Adipocyte (in vitro differentiated cells): Measurements from ENCODE around the gene EFNA5.
"Not testable (repeated sequence)": the region's sequence is repeated elsewhere in the genome, so short reads cannot be mapped to it uniquely, and the experiment has no call there.

Experiments used
- DNase-seq: peaks from one replicate; pipeline ENCODE4 v3.0.0-alpha.2; 2015; ENCODE audit warnings: low read depth
- H3K27me3 ChIP-seq: replicated peaks from 2 replicates; pipeline ENCODE4 v1.7.0; 2013; ENCODE audit warnings: mild to moderate bottlenecking, low read length, moderate library complexity; ENCODE audit not compliant: control insufficient read depth, insufficient read depth
- H3K36me3 ChIP-seq: 2 replicates; pipeline ENCODE4 v1.7.0; 2013; ENCODE audit warnings: low read length, mild to moderate bottlenecking, moderate library complexity; ENCODE audit not compliant: control insufficient read depth, insufficient read depth, severe bottlenecking
- H3K4me1 ChIP-seq: 2 replicates; pipeline ENCODE4 v1.7.0; 2013; ENCODE audit warnings: mild to moderate bottlenecking, low read length, moderate library complexity; ENCODE audit not compliant: control insufficient read depth, insufficient read depth
- H3K4me3 ChIP-seq: 2 replicates; pipeline ENCODE4 v1.7.0; 2013; ENCODE audit warnings: mild to moderate bottlenecking, low read length, moderate library complexity
- H3K9ac ChIP-seq: 2 replicates; pipeline ENCODE4 v1.7.0; 2013; ENCODE audit warnings: mild to moderate bottlenecking, low read length, moderate library complexity
- H3K9me3 ChIP-seq: 2 replicates; pipeline ENCODE4 v1.7.0; 2013; ENCODE audit warnings: mild to moderate bottlenecking, low read length, moderate library complexity; ENCODE audit not compliant: control insufficient read depth

The EFNA5 gene

GRCh38 chr5:107499237-107499636 lies 171.5 kb downstream of the EFNA5 start:
- H3K36me3 ChIP-seq: no peaks in the 10 kb centered on the region
- H3K9me3 ChIP-seq: no peaks in the 10 kb centered on the region
- H3K27me3 ChIP-seq: no peaks in the 10 kb centered on the region
- no peak overlapping the region for H3K4me3 ChIP-seq
- DNase-seq: no peak
- H3K9ac ChIP-seq: no peak overlapping the region
- H3K4me1 ChIP-seq: no peaks in the 10 kb centered on the region

- Histone ChIP-seq H3K4me1 (no peaks in the 10 kb centered on the region), H3K36me3 (no peaks in the 10 kb centered on the region), H3K9me3 (no peaks in the 10 kb centered on the region), H3K9ac (no peak overlapping the region), H3K27me3 (no peaks in the 10 kb centered on the region), H3K4me3 (no peak overlapping the region)
- no peak for DNase-seq
Observed at GRCh38 chr5:107496466-107496865, 174.3 kb downstream of the EFNA5 start.

- not testable (repeated sequence) for H3K4me1 ChIP-seq, H3K4me3 ChIP-seq, H3K27me3 ChIP-seq, H3K9me3 ChIP-seq, DNase-seq, H3K9ac ChIP-seq, H3K36me3 ChIP-seq
Observed at GRCh38 chr5:107494129-107494528, 176.6 kb downstream of the EFNA5 start.

DNA sequence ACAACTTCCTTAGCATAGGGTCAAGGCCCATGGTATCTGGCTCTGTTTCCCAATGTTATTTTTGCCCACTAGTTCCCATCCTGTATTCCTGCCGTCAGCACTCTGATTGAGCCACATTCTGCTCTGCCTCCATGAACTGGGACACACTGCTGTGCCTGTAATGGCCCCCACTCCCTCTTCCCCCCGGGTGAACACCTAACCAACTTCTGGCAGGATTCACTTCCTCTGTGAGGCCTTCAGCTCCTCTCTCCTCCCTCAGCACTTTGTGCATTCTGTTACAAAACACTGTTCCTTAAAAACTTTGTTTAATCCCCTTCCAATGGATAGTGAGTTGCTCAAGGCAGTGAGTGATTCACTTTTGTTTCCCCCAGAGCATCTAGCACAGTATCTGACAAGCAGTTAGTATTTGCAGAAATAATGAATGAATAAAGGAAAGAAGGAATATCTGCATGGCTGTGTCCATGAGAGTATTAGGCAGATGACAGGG lies 183.6 kb downstream of the EFNA5 start:
- no peaks in the 10 kb centered on the region for H3K36me3 ChIP-seq
- H3K27me3 ChIP-seq: no peaks in the 10 kb centered on the region
- no peak overlapping the region for H3K9ac ChIP-seq
- no peaks in the 10 kb centered on the region for H3K9me3 ChIP-seq
- peak; percentile 60 for DNase-seq
- no peak overlapping the region for H3K4me3 ChIP-seq
- H3K4me1 ChIP-seq: peaks cover 34% of the 10 kb centered on the region

GRCh38 chr5:107486489-107486888 lies 184.2 kb downstream of the EFNA5 start:
- Histone ChIP-seq H3K4me1 (peaks cover 34% of the 10 kb centered on the region), H3K9ac (no peak overlapping the region), H3K4me3 (no peak overlapping the region), H3K36me3 (no peaks in the 10 kb centered on the region), H3K27me3 (no peaks in the 10 kb centered on the region), H3K9me3 (no peaks in the 10 kb centered on the region)
- DNase-seq: no peak

DNA sequence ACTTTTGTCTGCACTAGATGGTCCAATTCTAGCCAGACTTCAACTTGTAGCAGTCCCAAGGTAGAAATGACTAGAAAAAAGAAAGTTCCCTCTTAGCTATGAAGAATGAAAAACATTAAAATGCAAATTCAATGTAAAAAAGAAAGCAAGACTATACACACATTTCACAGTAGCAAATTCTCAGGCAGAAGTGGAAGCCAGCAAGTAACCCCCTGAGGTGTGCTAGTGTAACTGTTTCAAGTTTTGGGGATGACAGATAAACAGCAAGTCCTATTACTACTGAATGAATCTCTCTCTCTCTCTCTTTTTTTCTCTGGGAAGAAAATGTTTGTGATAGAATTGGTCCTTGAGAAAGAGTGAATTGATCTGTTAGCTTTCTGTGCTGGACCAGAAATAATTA lies 185.6 kb downstream of the EFNA5 start:
- Histone ChIP-seq H3K4me3 (no peak overlapping the region), H3K36me3 (no peaks in the 10 kb centered on the region), H3K9ac (no peak overlapping the region), H3K9me3 (no peaks in the 10 kb centered on the region), H3K27me3 (no peaks in the 10 kb centered on the region), H3K4me1 (peaks cover 34% of the 10 kb centered on the region)
- DNase-seq: no peak

DNA sequence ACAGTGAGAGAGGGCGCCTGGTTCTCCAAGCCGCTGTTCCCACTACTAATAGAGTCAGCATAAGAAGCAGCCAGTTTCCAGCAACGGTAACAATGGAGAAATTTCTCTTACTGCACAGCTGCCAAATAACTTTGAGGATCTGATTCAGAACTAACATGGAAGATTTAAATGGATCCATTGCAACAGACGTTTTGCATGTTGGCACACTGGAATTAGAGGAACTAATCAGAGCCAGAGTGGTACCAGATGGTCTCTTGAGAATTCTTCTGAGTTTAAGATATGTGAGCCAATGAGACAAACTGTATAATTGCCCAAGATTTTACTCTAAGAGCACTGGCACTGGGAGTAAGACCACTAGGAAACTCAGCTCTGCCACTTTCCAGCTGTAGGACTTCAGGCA lies 186.5 kb downstream of the EFNA5 start:
- H3K27me3 ChIP-seq: no peaks in the 10 kb centered on the region
- H3K9me3 ChIP-seq: no peaks in the 10 kb centered on the region
- H3K4me1 ChIP-seq: peaks cover 34% of the 10 kb centered on the region
- no peak overlapping the region for H3K4me3 ChIP-seq
- H3K36me3 ChIP-seq: no peaks in the 10 kb centered on the region
- H3K9ac ChIP-seq: no peak overlapping the region
- DNase-seq: peak; percentile 30

DNA sequence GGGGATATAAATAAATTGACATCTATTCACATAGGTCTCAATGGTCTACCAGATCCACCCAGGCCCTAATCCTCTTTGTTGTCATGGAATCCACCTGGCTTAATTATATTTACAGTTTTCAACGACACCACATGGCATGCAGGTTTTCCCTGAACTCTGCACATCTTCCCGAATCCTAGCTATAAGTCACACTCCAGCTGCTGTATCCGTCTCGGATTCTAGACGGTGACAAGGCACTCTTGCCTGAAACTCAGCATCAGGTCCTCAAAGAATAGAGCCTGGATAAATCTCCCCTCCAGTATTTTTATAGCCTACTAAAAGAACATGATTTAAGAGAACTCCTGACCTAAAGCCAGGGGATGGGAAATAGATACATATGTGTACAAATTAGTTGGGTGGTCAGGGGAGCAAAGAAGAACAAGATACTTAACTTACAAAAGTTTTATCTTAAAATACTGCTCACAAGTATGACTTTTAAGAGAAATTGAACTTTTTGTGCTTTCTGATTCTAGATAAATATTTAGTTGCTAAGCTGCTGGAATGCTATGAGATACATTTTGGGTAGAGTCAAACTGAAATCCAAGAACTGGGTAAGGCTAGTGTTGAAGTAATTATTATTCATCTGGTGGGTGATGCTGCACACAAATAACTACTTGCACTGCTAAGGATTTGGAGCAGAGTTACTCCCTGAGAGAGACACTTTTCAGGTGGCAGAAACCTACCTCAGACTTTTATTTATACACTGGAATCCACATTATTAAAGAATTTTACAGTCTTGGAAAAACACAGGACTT lies 187.3 kb downstream of the EFNA5 start:
- no peaks in the 10 kb centered on the region for H3K9me3 ChIP-seq
- no peak for DNase-seq
- H3K36me3 ChIP-seq: no peaks in the 10 kb centered on the region
- H3K4me1 ChIP-seq: peaks cover 34% of the 10 kb centered on the region
- no peaks in the 10 kb centered on the region for H3K27me3 ChIP-seq
- H3K4me3 ChIP-seq: no peak overlapping the region
- H3K9ac ChIP-seq: no peak overlapping the region

DNA sequence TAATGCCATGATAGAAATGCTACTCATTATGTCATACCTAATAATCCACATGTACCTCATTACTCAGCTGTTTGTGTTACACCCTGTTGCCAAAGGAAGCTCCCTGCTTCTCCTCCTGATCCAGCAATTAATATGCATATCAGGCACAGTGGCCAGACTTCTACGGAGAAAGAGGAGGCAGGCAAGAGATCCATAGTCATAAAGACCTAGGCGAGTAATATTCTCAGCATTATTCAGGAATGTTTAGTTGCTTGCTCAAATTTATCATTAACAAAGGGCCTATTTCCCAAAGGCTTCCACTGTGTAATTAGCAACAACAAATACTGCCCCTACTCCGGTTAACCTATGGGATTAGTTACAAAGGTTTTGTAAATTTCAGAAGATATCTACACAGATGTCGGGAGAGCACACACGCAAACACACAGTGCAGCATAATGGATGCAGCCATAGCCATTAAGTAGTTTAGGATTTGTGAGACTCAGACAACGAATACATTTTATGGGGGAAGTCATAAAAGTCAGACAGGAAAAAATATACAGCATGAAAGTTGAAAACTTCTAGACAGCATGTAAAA lies 192.6 kb downstream of the EFNA5 start:
- no peak overlapping the region for H3K9ac ChIP-seq
- H3K9me3 ChIP-seq: no peaks in the 10 kb centered on the region
- H3K4me1 ChIP-seq: peaks cover 3% of the 10 kb centered on the region
- no peak overlapping the region for H3K4me3 ChIP-seq
- DNase-seq: no peak
- H3K27me3 ChIP-seq: no peaks in the 10 kb centered on the region
- no peaks in the 10 kb centered on the region for H3K36me3 ChIP-seq

DNA sequence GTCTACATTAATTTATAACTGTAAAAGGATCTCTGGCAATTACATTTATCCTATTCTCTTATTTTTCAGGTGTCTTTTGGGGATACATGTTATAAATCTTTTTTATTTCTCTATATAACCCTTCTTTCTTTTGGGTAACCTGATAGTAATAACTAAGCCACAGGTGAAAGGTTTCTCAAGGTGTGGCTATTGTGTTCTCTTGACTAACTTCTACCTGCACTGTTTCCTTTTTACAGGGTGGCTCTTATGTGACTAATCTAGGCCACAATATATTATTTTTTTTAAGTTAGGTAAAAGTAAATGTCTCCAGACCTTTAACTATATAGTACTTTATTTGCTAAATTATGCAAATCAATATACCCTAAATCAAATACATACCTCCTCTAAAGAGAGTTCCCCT lies 193.2 kb downstream of the EFNA5 start:
- Histone ChIP-seq H3K9me3 (no peaks in the 10 kb centered on the region), H3K4me3 (no peak overlapping the region), H3K27me3 (no peaks in the 10 kb centered on the region), H3K9ac (no peak overlapping the region), H3K36me3 (no peaks in the 10 kb centered on the region), H3K4me1 (peaks cover 3% of the 10 kb centered on the region)
- no peak for DNase-seq

GRCh38 chr5:107476783-107477182 lies 194.0 kb downstream of the EFNA5 start:
- no peak for DNase-seq
- H3K4me1 ChIP-seq: no peaks in the 10 kb centered on the region
- H3K36me3 ChIP-seq: no peaks in the 10 kb centered on the region
- H3K27me3 ChIP-seq: no peaks in the 10 kb centered on the region
- no peak overlapping the region for H3K9ac ChIP-seq
- no peaks in the 10 kb centered on the region for H3K9me3 ChIP-seq
- H3K4me3 ChIP-seq: no peak overlapping the region
